Panc1 (cell line): ENCODE results near the gene SLC22A17. TPM values are rescaled to one million over a fixed set of nuclear protein-coding genes. Genes with fewer than 3 reads are reported as not detected.

Experiments used
- ATAC-seq: fragments of 200-7000 bp; cut with Tn5 transposase; 2 replicates; pipeline ENCODE4 v1.9.1; 2020; ENCODE audit warnings: mild to moderate bottlenecking, moderate library complexity
- BruUV-seq: library from RNA; stranded (reverse); fragments of 400-500 nt; replicated peaks from 2 replicates; lab custom pipeline; 2021; lab: Mats Ljungman, UMichigan
- CTCF ChIA-PET: fragments of 300-600 bp; sonication (Branson Sonifier 250); formaldehyde crosslinking; loops from one replicate; lab custom pipeline; 2022; ENCODE audit warnings: antibody characterized with exemption; lab: Charles Lee
- POLR2A ChIA-PET: fragments of 300-600 bp; sonication (Branson Sonifier 250); formaldehyde crosslinking; loops from one replicate; lab custom pipeline; 2022; ENCODE audit warnings: antibody characterized with exemption; lab: Charles Lee
- DNase-seq: peaks from one replicate; pipeline ENCODE4 v3.0.0-alpha.2; 2010; ENCODE audit warnings: low read depth, low spot score
- H3K27ac ChIP-seq: 2 replicates; pipeline ENCODE4 v1.5.1; 2011; ENCODE audit warnings: mild to moderate bottlenecking, low read length, inconsistent platforms
- H3K27me3 ChIP-seq: fragments of 200-500 bp; sonication (Bioruptor generic); 2 replicates; pipeline ENCODE4 v1.6.0; 2014; ENCODE audit warnings: low read length, inconsistent platforms; ENCODE audit not compliant: control insufficient read depth, insufficient read depth
- H3K36me3 ChIP-seq: fragments of 200-500 bp; sonication (Bioruptor generic); 2 replicates; pipeline ENCODE4 v1.5.1; 2014; ENCODE audit warnings: inconsistent platforms, mild to moderate bottlenecking, low read length, moderate library complexity; ENCODE audit not compliant: control insufficient read depth, insufficient read depth
- H3K4me1 ChIP-seq: 2 replicates; pipeline ENCODE4 v1.5.1; 2011; ENCODE audit warnings: inconsistent platforms, mild to moderate bottlenecking, low read length, moderate library complexity; ENCODE audit not compliant: control insufficient read depth, insufficient read depth
- H3K4me3 ChIP-seq, 2 experiments: 2 replicates each; pipeline ENCODE4 v1.5.1; 2011 to 2012; ENCODE audit warnings: low read depth in 2 of 2, low read length in 2 of 2, mild to moderate bottlenecking in 2 of 2, inconsistent platforms in 1 of 2, moderate library complexity in 1 of 2
- H3K9me3 ChIP-seq: fragments of 200-500 bp; sonication (Bioruptor generic); 2 replicates; pipeline ENCODE4 v1.5.1; 2014; ENCODE audit warnings: low read depth, mild to moderate bottlenecking, inconsistent platforms, low read length, moderate library complexity; ENCODE audit not compliant: control insufficient read depth, insufficient read depth
- CTCF ChIP-seq: fragments of 450-650 bp; IDR thresholded peaks from 2 replicates; pipeline ENCODE4 v1.5.1; 2017; ENCODE audit warnings: mild to moderate bottlenecking
- POLR2AphosphoS5 ChIP-seq: IDR thresholded peaks from 2 replicates; pipeline ENCODE4 v1.6.1; 2012; ENCODE audit warnings: mild to moderate bottlenecking, low read depth, low read length, moderate library complexity
- REST ChIP-seq, 2 experiments: IDR thresholded peaks; 2 replicates each; pipeline ENCODE4 v1.6.1; 2011 to 2012; ENCODE audit warnings: low read depth in 2 of 2, control low read depth in 1 of 2, low read length in 1 of 2, mild to moderate bottlenecking in 1 of 2, moderate library complexity in 1 of 2; ENCODE audit not compliant: insufficient read depth in 1 of 2
- SIN3A ChIP-seq: IDR thresholded peaks from 2 replicates; pipeline ENCODE4 v1.6.1; 2012; ENCODE audit warnings: low read depth, mild to moderate bottlenecking, low read length, moderate library complexity, borderline replicate concordance; ENCODE audit not compliant: insufficient read depth
- TCF7L2 ChIP-seq: IDR thresholded peaks from 2 replicates; pipeline ENCODE4 v1.6.1; 2011; ENCODE audit warnings: mild to moderate bottlenecking, low read depth, low read length, inconsistent platforms
- in situ Hi-C: cut with HindIII; loops from 2 replicates; pipeline ENCODE4 v1.10.0; 2016; ENCODE audit warnings: low sequenced_read_pairs, low pct_unique_long_range_greater_than_20kb
- intact Hi-C: fragments of 100-400 bp; cut with micrococcal nuclease; formaldehyde crosslinking; loops from one replicate; pipeline ENCODE4 v1.10.0; 2022; ENCODE audit not compliant: unreplicated experiment
- total RNA-seq: library from RNA; stranded (reverse); gene quantifications from one replicate; pipeline ENCODE4 v1.2.1, GENCODE V29; 2021; ENCODE audit not compliant: unreplicated experiment

Gene SLC22A17
- total RNA-seq, 1 experiment from 2014 or later: 3.2 TPM

GRCh38 chr14:23365036-23365731 is 12.5 kb upstream of the SLC22A17 start, which contains the start of gene EFS:
Gene EFS, minus strand, starts transcription at chr14:23365172. Its CDS starts 147 bp downstream, at chr14:23365025.
- Histone ChIP-seq H3K9me3 (no peaks in the 10 kb centered on the region), H3K27ac (no peak within 1 kb of the TSS), H3K4me1 (no peaks in the 10 kb centered on the region), H3K4me3 (peak within 1 kb of the TSS in 1 of 2 experiments; percentile 11; a peak in 1 of 4 replicates), H3K27me3 (no peaks in the 10 kb centered on the region; the same call in 1 of the 2 replicates), H3K36me3 (no peaks in the 10 kb centered on the region)
- ChIA-PET POLR2A (no interaction called here), CTCF (interaction anchor here (0.6 kb wide), 1 partner anchor 124 kb away, joined by 7 read pairs; no protein-coding TSS in a partner anchor)
- in situ Hi-C loops (no loop called here), intact Hi-C loops (no loop called here)
- no peak for TF ChIP-seq POLR2AphosphoS5
- TF ChIP-seq CTCF: no peak
- no peak for TF ChIP-seq REST (IDR thresholded peaks at IDR 0.05; ENCODE audit: insufficient read depth in 1 of 2, low read depth in 2 of 2, low read length in 1 of 2)
- no peak for TF ChIP-seq SIN3A
- TF ChIP-seq TCF7L2: no peak
- no peak for ATAC-seq
- DNase-seq: no peak
- no TSS peak for BruUV-seq

GRCh38 chr14:23364164-23365035 is 11.7 kb upstream of the SLC22A17 start:
- in situ Hi-C loops (no loop called here), intact Hi-C loops (no loop called here)
- BruUV-seq: no TSS peak
- no peak for TF ChIP-seq SIN3A
- ATAC-seq: no peak
- POLR2A ChIA-PET: no interaction called here
- Histone ChIP-seq H3K27ac (no peak overlapping the region), H3K4me1 (no peaks in the 10 kb centered on the region), H3K27me3 (no peaks in the 10 kb centered on the region; the same call in 1 of the 2 replicates), H3K36me3 (no peaks in the 10 kb centered on the region), H3K4me3 (peak overlapping the region in 1 of 2 experiments; percentile 11; a peak in 1 of 4 replicates), H3K9me3 (no peaks in the 10 kb centered on the region)
- CTCF ChIA-PET: no interaction called here
- no peak for DNase-seq
